ENCODE measurements around the gene CFAP410.
A peak's percentile ranks its signal among the peaks of the same experiment; 100 is the strongest.

CFAP410 gene

DNA sequence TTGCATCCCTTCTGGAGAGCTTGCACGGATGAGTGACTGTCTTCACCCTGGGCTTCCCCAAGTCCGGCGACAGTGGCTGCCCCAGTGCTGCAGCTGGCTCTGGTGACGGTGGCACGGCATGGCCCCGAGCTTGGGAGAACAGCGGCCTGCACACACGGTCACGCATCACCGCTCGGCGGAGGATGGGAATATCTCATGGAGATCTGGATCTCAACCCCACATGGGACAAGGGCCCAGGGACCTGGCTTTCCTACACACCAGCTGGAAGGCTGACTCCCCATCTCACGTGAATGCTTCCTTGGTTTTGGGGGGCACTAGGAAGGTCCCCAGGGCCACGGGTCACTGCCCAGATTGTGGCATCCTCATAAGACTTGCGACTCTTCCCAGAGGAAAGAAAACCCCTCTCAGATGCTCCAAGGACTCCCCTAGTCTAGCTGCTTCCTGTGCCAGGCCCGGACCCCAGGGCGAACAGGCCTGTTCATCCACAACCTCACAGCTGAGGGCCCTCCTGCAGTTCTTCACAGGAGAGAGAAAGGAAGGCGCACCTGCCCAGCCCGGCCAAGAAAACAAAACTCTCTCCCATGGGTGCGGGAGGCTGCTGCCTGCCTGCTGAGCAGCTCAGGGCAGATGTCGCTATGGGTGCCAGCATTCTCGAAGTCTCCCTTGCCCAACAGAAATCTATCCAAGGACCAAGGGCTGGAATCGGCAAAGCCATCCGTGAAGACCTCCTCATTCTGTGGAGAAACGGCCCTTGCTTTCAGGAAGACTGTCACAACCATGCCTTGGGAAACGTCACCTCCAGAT is 9.9 kb downstream of the CFAP410 start:
- TF ChIP-seq, protein P1, sequence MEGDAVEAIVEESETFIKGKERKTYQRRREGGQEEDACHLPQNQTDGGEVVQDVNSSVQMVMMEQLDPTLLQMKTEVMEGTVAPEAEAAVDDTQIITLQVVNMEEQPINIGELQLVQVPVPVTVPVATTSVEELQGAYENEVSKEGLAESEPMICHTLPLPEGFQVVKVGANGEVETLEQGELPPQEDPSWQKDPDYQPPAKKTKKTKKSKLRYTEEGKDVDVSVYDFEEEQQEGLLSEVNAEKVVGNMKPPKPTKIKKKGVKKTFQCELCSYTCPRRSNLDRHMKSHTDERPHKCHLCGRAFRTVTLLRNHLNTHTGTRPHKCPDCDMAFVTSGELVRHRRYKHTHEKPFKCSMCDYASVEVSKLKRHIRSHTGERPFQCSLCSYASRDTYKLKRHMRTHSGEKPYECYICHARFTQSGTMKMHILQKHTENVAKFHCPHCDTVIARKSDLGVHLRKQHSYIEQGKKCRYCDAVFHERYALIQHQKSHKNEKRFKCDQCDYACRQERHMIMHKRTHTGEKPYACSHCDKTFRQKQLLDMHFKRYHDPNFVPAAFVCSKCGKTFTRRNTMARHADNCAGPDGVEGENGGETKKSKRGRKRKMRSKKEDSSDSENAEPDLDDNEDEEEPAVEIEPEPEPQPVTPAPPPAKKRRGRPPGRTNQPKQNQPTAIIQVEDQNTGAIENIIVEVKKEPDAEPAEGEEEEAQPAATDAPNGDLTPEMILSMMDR (IDR thresholded peaks at IDR 0.05; ENCODE audit: insufficient read depth, low read length) = no peak
- no peak for TF ChIP-seq SPI1 (IDR thresholded peaks at IDR 0.05; ENCODE audit: borderline replicate concordance, low read depth)
- TF ChIP-seq, protein P2, sequence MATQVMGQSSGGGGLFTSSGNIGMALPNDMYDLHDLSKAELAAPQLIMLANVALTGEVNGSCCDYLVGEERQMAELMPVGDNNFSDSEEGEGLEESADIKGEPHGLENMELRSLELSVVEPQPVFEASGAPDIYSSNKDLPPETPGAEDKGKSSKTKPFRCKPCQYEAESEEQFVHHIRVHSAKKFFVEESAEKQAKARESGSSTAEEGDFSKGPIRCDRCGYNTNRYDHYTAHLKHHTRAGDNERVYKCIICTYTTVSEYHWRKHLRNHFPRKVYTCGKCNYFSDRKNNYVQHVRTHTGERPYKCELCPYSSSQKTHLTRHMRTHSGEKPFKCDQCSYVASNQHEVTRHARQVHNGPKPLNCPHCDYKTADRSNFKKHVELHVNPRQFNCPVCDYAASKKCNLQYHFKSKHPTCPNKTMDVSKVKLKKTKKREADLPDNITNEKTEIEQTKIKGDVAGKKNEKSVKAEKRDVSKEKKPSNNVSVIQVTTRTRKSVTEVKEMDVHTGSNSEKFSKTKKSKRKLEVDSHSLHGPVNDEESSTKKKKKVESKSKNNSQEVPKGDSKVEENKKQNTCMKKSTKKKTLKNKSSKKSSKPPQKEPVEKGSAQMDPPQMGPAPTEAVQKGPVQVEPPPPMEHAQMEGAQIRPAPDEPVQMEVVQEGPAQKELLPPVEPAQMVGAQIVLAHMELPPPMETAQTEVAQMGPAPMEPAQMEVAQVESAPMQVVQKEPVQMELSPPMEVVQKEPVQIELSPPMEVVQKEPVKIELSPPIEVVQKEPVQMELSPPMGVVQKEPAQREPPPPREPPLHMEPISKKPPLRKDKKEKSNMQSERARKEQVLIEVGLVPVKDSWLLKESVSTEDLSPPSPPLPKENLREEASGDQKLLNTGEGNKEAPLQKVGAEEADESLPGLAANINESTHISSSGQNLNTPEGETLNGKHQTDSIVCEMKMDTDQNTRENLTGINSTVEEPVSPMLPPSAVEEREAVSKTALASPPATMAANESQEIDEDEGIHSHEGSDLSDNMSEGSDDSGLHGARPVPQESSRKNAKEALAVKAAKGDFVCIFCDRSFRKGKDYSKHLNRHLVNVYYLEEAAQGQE (IDR thresholded peaks at IDR 0.05; ENCODE audit: insufficient replicate concordance, low read depth) = no peak
- TF ChIP-seq POLR2AphosphoS5 (IDR thresholded peaks at IDR 0.05; ENCODE audit: low read depth) = no peak; the same call in none of the 2 replicates
- no peak for TF ChIP-seq GABPA (IDR thresholded peaks at IDR 0.05; ENCODE audit: low read depth)
- Histone ChIP-seq H3K4me3 (replicated peaks; ENCODE audit: insufficient read depth, low read length) (no peak overlapping the region), H3K27ac (replicated peaks) (no peak overlapping the region), H3K27me3 (ENCODE audit: insufficient read depth, poor library complexity, severe bottlenecking) (no peaks in the 10 kb centered on the region)
- peak in 1 of 2 experiments; percentile 9 for DNase-seq (ENCODE audit: low read depth in 1 of 2, low spot score in 1 of 2)

DNA sequence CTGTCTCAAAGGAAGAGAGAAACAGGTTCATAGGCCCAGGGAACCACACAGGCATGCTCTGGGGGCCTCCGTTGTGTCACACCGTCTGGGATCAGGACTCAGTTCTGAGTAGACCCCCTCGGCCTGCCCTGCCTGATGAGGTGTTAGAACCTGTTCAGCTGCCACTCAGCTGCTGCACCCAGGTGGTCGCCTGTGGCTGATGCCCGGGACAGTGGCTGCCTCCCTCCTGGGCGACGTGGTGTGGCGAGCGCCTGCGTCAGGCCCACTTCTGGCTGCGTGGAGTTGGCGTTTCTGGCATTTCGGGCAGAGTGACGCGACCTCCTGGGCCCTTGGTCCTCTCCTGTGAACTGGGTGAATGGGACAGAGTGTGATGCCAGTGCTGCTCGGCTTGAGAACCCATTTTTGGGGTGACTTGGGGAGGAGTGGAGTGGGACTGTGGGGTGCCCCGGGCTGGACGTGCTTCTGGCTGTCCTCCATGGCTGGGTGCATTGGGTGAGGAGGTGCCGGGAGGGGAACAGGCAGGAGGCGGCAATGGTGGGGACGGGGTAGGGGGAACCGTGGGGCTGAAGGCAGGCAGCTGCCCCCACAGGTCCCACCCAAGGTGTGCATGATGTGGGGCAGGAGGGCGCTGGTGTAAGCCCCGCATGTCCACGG is 10.8 kb downstream of the CFAP410 start:
- peak in 1 of 2 experiments; percentile 4 for DNase-seq (ENCODE audit: low read depth in 1 of 2, low spot score in 1 of 2)
- Histone ChIP-seq H3K27ac (replicated peaks) (no peak overlapping the region), H3K27me3 (ENCODE audit: insufficient read depth, poor library complexity, severe bottlenecking) (no peaks in the 10 kb centered on the region), H3K4me3 (replicated peaks; ENCODE audit: insufficient read depth, low read length) (no peak overlapping the region)
- TF ChIP-seq GABPA (IDR thresholded peaks at IDR 0.05; ENCODE audit: low read depth) = no peak
- TF ChIP-seq, protein P2 (IDR thresholded peaks at IDR 0.05; ENCODE audit: insufficient replicate concordance, low read depth) = no peak
- TF ChIP-seq, protein P1 (IDR thresholded peaks at IDR 0.05; ENCODE audit: insufficient read depth, low read length) = no peak
- TF ChIP-seq POLR2AphosphoS5 (IDR thresholded peaks at IDR 0.05; ENCODE audit: low read depth) = no peak
- TF ChIP-seq SPI1 (IDR thresholded peaks at IDR 0.05; ENCODE audit: borderline replicate concordance, low read depth) = no peak

DNA sequence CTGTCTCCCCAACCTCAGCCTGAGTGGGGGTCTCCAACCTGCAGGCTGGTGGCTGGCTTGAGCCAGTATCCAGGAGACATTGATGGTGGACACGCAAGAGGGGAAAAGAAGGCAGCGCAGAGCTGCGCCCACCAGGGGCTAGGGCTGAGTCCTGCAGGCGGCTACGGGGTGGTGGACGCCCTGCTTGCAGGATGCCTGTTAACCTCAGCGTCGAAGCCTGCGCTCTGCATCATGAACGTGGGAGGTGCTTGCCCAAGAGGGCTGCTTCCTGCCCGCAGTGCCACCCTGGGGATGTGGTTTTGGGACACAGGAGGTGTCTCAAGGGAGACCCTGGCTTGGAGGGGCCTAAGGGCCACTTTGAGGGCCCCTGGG is 11.6 kb downstream of the CFAP410 start:
- TF ChIP-seq SPI1 (IDR thresholded peaks at IDR 0.05; ENCODE audit: borderline replicate concordance, low read depth) (no peak), POLR2AphosphoS5 (IDR thresholded peaks at IDR 0.05; ENCODE audit: low read depth) (peak; percentile 78), GABPA (IDR thresholded peaks at IDR 0.05; ENCODE audit: low read depth) (no peak)
- TF ChIP-seq, protein P1 (IDR thresholded peaks at IDR 0.05; ENCODE audit: insufficient read depth, low read length) = no peak
- H3K27ac ChIP-seq (replicated peaks) = no peak overlapping the region
- peak in 1 of 2 experiments; percentile 52 for DNase-seq (ENCODE audit: low read depth in 1 of 2, low spot score in 1 of 2)
- no peaks in the 10 kb centered on the region for H3K27me3 ChIP-seq (ENCODE audit: insufficient read depth, poor library complexity, severe bottlenecking)
- H3K4me3 ChIP-seq (replicated peaks; ENCODE audit: insufficient read depth, low read length) = no peak overlapping the region

All from HL-60 (cell line).